Measurements from ENCODE around the gene ARMC9. TPM values are rescaled to one million over a fixed set of nuclear protein-coding genes. Genes with fewer than 3 reads are reported as not detected.

The ARMC9 gene
- total RNA-seq, 4 donors from 2014 or later = 0.20 to 7.2 (median 3.2) TPM

DNA sequence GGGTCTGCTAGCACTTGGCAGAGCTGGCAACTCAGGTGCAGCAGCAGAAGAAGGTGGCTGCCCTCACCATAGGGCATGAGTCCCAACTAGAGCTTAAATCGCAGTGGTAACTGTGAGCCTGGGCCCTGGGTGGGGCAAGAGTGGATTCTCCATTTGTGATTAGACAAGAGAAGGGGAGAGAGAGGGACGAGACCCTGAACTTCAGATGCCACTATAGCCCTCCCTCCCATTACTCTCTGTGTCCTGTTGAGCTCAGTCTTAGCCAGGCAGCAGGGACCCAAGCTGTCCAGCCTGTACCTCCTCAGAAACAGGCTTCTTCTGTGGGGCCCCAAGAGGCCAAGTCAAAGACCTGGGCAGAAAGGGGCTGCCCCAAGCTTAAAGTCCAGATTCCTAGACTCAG lies 127.4 kb downstream of the ARMC9 start:
- in situ Hi-C loops (cut with MboI; ENCODE audit: low sequenced_read_pairs in 4 of 4) (no loop called here), intact Hi-C loops (cut with DNase I; ENCODE audit: low total_unique reads) (no loop called here)
- no peaks in the 10 kb centered on the region for H3K36me3 ChIP-seq
- H3K9me3 ChIP-seq = no peaks in the 10 kb centered on the region
- DNase-seq (no peak), ATAC-seq (no peak)
- no peaks in the 10 kb centered on the region for H3K27me3 ChIP-seq
- H3K4me3 ChIP-seq = no peak overlapping the region
- no peaks in the 10 kb centered on the region for H3K4me1 ChIP-seq
- no peak for TF ChIP-seq POLR2A (IDR thresholded peaks at IDR 0.05)
- TF ChIP-seq, protein P1, sequence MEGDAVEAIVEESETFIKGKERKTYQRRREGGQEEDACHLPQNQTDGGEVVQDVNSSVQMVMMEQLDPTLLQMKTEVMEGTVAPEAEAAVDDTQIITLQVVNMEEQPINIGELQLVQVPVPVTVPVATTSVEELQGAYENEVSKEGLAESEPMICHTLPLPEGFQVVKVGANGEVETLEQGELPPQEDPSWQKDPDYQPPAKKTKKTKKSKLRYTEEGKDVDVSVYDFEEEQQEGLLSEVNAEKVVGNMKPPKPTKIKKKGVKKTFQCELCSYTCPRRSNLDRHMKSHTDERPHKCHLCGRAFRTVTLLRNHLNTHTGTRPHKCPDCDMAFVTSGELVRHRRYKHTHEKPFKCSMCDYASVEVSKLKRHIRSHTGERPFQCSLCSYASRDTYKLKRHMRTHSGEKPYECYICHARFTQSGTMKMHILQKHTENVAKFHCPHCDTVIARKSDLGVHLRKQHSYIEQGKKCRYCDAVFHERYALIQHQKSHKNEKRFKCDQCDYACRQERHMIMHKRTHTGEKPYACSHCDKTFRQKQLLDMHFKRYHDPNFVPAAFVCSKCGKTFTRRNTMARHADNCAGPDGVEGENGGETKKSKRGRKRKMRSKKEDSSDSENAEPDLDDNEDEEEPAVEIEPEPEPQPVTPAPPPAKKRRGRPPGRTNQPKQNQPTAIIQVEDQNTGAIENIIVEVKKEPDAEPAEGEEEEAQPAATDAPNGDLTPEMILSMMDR (IDR thresholded peaks at IDR 0.05 in 4 of 5, conservative IDR thresholded peaks at IDR 0.05 in 1 of 5) = no peak
- H3K27ac ChIP-seq = no peak overlapping the region

DNA sequence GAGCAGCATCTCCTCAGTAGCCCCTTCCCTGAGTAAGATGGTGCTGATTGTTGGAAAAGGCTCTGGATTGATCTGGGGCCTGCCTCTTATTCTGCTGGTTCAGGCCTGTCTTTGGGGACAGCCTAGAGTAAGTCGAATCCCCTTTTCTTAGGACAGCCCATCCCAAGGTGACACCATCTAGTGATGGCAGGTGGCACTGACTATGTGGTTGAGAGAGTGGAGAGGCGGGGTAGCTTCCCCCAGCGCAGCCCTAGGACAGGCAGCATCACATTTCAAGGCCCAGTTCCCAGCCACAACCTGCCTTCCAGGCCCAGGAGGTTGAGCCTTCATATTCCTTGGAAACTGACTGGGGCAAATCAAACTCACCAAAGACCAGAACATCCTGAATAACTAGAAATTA lies 128.0 kb downstream of the ARMC9 start:
- Histone ChIP-seq H3K4me3 (no peak overlapping the region), H3K4me1 (no peaks in the 10 kb centered on the region), H3K9me3 (no peaks in the 10 kb centered on the region), H3K36me3 (no peaks in the 10 kb centered on the region), H3K27me3 (no peaks in the 10 kb centered on the region), H3K27ac (no peak overlapping the region)
- TF ChIP-seq, protein P1 (IDR thresholded peaks at IDR 0.05 in 4 of 5, conservative IDR thresholded peaks at IDR 0.05 in 1 of 5) = no peak
- no peak for TF ChIP-seq POLR2A (IDR thresholded peaks at IDR 0.05)
- intact Hi-C loops (cut with DNase I; ENCODE audit: low total_unique reads) = no loop called here
- in situ Hi-C loops (cut with MboI; ENCODE audit: low sequenced_read_pairs in 4 of 4) = no loop called here
- ATAC-seq (no peak), DNase-seq (no peak)

DNA sequence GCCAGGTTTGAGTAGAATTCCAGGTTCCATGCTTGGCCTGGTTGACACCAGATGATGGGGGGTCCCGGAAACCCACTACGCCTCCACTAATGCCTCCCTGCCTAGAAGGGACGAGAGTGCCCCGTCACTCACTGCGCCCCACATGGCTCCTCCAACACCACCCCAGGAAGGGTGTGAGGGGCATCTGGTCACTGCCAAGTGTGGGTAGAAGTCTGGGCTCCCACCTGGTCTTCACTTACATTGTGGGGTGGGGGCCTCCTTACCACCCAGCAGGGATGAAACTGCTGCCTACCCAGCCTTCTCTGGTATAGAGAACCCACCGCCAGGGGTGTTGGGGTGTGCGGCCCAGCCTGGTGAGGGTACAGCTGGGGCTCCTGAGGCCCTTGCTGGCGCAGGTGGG lies 131.9 kb downstream of the ARMC9 start:
- Histone ChIP-seq H3K4me3 (no peak overlapping the region), H3K27me3 (no peaks in the 10 kb centered on the region), H3K27ac (no peak overlapping the region), H3K9me3 (no peaks in the 10 kb centered on the region), H3K4me1 (no peaks in the 10 kb centered on the region), H3K36me3 (no peaks in the 10 kb centered on the region)
- DNase-seq = no peak
- in situ Hi-C loops (cut with MboI; ENCODE audit: low sequenced_read_pairs in 4 of 4) (no loop called here), intact Hi-C loops (cut with DNase I; ENCODE audit: low total_unique reads) (no loop called here)
- TF ChIP-seq, protein P1 (IDR thresholded peaks at IDR 0.05 in 4 of 5, conservative IDR thresholded peaks at IDR 0.05 in 1 of 5) = no peak
- no peak for TF ChIP-seq POLR2A (IDR thresholded peaks at IDR 0.05)
- no peak for ATAC-seq

GRCh38 chr2:231331533-231331932 lies 133.1 kb downstream of the ARMC9 start:
- no peaks in the 10 kb centered on the region for H3K36me3 ChIP-seq
- H3K4me3 ChIP-seq = no peak overlapping the region
- TF ChIP-seq, protein P1 (IDR thresholded peaks at IDR 0.05 in 4 of 5, conservative IDR thresholded peaks at IDR 0.05 in 1 of 5) = no peak
- no peak for TF ChIP-seq POLR2A (IDR thresholded peaks at IDR 0.05)
- no peaks in the 10 kb centered on the region for H3K9me3 ChIP-seq
- no peaks in the 10 kb centered on the region for H3K27me3 ChIP-seq
- in situ Hi-C loops (cut with MboI; ENCODE audit: low sequenced_read_pairs in 4 of 4) = no loop called here
- DNase-seq (no peak), ATAC-seq (no peak)
- no peak overlapping the region for H3K27ac ChIP-seq
- no peaks in the 10 kb centered on the region for H3K4me1 ChIP-seq
- intact Hi-C loops (cut with DNase I; ENCODE audit: low total_unique reads) = no loop called here

DNA sequence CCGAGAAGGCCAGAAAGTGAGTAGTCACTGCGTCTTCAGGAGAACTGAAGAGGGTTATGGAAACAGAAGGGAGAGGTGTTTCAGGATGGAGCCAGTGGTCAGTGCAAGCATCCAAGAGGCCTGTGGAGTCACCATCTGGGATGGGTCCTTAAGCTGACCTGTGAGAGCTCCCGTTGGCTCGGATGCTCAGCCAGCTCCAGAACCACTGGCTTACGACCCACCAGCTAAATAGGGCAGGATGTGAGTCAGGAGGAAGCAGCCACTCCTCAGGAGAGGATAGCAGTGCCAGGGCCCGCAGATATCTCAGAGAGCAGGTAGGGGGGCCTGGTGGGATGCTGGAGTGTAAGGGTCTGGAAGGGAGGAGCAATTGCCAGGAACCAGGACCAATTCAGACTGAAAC lies 134.0 kb downstream of the ARMC9 start:
- intact Hi-C loops (cut with DNase I; ENCODE audit: low total_unique reads) (no loop called here), in situ Hi-C loops (cut with MboI; ENCODE audit: low sequenced_read_pairs in 4 of 4) (no loop called here)
- Histone ChIP-seq H3K4me1 (no peaks in the 10 kb centered on the region), H3K36me3 (no peaks in the 10 kb centered on the region), H3K27ac (no peak overlapping the region), H3K27me3 (no peaks in the 10 kb centered on the region), H3K4me3 (no peak overlapping the region), H3K9me3 (no peaks in the 10 kb centered on the region)
- TF ChIP-seq, protein P1 (IDR thresholded peaks at IDR 0.05 in 4 of 5, conservative IDR thresholded peaks at IDR 0.05 in 1 of 5) = no peak
- TF ChIP-seq POLR2A (IDR thresholded peaks at IDR 0.05) = no peak
- ATAC-seq (no peak), DNase-seq (no peak)

All from gastrocnemius medialis (tissue), 4 donors.